DMS114 treated with DMSO at 0.1 percent for 48 hours (cell line): Measurements from ENCODE around the gene LRTM2.

Experiments used
- DNase-seq: peaks from one replicate; lab custom pipeline; 2025; ENCODE audit not compliant: unreplicated experiment; lab: John Stamatoyannopoulos, UW

LRTM2 gene

DNA sequence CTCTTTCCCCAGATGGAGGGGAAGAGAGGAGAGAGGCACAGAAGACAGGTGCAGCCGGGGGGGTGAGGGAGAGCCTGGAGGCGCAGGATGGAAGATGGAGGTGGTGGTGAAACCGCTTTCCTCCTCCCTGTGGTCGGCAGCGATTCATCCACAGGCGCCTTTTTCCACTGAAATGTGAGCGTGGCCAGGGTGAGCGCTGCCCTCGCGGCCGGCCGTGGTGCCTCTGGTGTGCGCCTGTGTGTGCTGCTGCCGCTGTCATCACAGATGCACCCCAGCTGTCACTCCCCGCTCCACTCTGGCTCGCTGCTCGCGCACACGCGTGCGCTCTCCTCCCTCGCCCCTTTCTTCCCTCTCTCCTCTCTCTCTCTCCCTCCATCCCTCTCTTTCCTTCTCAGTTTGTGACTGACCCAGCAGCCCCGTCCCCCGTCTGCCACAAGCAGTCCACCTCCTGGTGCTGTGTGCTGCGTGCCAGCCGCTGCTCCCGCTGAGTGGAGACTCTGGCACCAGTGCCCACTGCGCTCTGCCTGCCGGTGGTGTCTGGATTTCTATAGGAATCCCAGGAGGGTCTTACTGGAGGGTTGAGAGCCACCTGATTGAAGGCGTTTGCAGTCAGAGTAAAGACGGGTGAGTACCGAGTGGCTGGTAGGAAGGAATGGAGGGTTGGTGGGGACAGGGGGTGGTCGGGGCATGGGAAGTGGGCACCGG, at the start of gene LRTM2:
Gene LRTM2, plus strand, starts transcription at position 375 of the 705 bp plus-strand sequence. CDS start 7,584 bp downstream, outside the sequence.
- DNase-seq = no peak

DNA sequence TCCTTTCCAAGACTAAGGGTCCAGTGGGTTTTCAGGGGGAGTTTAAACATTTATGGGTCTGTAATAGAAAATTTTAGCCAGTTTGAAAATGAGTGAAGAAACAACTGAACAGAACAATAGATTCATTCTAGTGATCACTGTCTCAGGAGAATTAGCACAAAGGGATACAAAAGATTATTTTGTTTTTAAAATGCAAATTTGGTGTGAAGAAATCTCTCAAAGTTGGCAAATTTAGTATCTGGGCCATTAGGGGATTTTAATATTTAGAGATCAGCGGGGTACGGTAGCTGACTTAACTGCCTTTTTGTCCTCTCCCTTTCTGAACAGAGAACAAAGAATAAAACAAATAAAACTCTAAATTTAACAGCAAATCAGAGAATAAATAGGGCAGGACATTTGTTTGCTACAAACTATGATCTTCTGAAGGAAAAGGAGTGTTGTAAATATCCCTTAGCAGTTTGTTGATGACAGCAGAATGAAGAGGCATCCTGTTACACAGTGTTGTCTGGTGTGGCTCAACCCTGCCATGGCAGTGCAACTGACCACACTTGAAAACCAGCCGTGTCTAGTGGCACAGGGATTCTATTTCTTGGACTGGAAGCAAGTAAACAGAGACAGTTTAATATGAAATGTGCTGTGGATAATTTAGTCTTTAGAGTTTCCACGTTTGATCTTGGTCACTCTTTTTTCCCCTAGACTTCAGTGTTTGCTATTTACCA, 46.3 kb upstream of the LRTM2 start:
- no peak for DNase-seq

DNA sequence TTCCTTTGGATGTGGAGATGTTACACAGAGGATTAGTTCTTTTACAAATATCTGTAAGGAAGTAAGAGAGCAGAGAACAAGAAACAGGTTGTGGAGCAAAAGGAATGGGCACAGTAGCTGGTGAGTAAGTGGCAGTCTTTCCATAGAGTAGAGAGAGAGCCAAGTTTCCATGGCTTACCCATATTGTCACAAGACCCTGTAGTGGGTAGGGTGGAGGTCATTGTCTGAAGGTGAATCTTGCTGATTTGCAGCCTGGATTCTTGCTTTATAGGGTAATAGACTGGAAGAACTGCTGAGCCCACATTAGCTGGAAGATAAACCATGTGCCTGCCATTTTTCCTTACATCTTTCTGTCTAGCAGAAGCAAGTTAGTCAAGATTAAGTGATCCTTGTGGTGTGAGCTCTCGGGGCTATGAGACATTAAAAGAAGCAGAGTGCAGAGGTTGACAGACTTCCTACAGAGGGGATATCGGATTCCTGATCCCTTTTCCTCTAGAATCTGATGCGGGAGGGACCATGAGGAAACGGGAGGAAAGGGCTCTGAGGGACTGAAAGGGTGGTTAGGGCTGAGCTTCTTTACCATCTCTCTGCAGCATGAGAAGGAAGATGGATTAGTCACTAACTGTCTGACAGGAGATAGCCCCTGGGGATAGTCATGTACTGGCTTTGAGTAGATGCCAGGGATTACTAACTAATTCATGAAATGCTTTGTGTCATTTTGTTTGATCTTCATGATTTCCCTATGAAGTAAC, 44.0 kb upstream of the LRTM2 start:
- DNase-seq = no peak

GRCh38 chr12:1777798-1778197, 42.6 kb upstream of the LRTM2 start:
- no peak for DNase-seq

- no peak for DNase-seq
Observed at GRCh38 chr12:1778911-1779310, 41.5 kb upstream of the LRTM2 start.

DNA sequence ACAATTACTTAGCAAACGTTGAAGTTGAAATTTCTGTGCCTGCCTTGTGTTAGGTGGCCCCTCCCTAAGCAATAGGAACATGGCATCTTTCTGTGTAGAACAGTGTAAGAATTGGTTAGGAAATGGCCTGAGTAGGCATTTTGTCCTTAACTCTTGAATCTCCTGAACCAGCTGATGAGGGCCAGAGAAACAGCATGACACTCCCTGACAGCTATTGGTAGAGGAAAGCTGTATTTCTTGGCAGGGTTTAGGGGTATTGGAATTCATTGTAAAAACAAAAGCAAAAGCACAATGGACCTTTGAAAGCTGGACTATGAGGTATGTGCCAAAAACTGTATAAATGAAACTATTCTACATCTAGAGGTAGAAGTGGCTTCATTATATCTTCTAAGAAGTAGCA, 40.6 kb upstream of the LRTM2 start:
- DNase-seq = no peak

DNA sequence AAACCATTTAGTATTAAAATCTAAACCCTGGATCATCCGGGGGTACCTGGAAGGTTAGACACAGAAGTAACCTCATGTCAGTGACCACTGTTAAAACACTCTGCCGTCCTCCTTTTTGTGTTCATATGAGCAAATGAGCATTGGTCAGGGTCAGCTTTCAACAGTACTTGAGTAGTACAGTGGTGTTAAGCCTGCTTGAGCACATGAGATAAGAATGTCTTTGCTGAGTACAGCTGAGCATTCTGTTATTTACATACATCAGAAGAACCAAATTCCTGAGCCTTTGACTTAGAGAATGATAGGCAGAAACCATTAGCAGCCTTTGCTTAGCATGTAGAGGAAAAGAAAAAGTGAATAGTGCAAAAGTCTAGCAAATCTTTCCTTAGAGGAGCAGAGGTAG, 38.6 kb upstream of the LRTM2 start:
- no peak for DNase-seq

GRCh38 chr12:1782215-1782614, 38.1 kb upstream of the LRTM2 start:
- DNase-seq = no peak

GRCh38 chr12:1787714-1788113, 32.7 kb upstream of the LRTM2 start:
- DNase-seq = no peak

- DNase-seq = no peak
Observed at GRCh38 chr12:1790444-1790843, 29.9 kb upstream of the LRTM2 start.

DNA sequence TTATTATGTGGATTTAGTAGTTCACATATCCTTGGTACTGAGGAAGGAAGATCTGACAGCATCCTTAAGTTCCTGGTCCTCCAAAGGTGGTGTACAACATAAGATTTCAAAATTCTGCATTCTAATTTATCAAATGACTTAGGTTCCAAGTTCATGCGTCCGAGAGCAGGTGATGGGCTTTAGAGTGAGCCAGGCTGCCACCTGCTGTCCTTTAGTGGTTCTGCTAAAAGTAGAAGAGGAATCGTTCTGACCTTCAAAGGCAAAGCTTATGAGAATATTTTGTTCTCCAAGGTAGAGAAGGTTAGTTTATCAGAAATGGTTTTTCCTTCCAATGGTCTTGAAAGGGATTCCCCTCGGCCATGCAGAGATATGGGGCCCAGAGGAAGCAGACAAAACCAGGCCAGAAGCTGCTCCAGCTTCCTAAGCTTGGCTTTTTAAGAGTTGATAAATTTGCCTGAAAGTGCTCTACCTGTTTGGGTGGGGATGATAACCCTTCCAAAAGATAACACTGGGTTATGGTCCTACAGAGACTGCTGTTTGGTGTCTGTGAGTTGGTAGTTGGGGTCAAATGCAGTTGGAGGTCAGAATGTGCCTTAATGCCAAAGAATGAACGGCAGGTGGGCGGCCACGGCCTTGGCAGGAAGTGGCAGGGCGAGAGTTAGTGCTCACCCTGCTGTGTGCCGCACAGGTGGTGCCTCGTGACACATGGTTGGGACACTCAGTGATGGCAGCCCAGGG, 29.1 kb upstream of the LRTM2 start:
- peak; percentile 66 for DNase-seq

GRCh38 chr12:1792406-1792805, 28.0 kb upstream of the LRTM2 start:
- no peak for DNase-seq

DNA sequence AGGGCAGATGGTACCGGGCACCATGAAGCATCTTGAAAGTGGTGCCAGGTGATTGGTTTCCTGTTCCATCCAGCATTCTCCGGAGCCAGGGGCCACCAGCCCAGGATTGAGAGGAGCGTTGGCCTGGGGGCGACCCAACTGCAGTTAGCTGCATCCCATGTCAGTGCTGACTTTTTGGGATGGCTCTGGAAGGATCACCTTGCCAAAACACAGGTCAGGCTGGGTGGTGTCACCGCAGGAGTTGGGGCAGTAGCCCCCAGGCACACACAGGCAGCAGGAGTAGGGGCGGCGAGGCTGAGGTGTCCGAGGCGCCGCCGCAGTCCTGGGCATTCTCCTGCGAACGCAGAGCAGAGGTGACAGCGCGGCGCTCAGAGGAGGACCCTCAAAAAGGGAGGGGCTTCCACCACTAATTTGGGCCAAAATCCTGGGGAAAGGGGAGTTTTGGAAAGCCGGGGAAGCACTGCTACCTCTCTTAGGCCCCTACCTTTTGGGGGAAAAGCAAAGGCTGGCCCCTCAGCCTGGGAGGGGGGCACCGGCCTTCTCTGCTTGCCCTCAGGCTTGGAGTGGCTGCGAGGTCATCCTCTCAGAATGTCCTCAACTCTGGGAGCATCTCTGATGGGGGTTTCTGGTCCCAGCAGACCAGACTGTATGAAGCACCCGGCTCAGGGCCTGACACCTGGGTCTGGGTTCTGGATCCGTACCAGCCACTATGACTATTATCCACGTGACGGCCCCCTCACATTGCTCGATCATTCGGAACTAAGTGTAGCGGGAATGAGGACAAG, 26.7 kb upstream of the LRTM2 start:
- no peak for DNase-seq

DNA sequence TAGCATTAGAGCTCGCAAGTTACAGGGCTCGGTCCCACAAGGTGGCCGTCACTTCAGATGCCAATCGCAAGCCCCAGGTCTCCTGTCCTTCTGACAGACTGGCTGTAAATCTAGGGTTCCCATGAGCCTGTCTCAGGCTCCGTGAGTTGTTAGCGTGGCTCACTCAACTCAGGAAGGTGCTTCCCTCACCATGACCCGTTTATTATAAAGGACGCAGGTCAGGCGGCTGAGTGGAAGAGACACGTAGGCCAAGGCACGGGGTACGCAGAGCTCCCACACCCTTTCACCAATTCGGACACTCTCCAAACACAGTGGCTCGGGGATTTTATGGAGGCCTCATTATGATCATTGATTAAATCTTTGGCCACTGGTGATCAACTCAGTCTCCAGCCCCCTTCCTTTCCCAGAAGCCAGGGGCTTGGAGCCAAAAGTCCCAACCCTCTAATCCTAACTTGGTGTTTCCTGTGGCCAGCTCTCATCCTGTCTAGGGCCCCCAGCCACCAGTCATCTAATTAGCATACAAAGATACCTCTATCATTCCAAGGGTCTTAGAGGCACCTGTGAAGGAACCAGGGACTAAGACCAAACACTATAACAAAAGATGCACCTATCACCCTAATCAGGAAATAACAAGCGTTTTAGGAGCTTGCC, 25.8 kb upstream of the LRTM2 start:
- DNase-seq = no peak

GRCh38 chr12:1795221-1795784, 25.1 kb upstream of the LRTM2 start:
- no peak for DNase-seq

DNA sequence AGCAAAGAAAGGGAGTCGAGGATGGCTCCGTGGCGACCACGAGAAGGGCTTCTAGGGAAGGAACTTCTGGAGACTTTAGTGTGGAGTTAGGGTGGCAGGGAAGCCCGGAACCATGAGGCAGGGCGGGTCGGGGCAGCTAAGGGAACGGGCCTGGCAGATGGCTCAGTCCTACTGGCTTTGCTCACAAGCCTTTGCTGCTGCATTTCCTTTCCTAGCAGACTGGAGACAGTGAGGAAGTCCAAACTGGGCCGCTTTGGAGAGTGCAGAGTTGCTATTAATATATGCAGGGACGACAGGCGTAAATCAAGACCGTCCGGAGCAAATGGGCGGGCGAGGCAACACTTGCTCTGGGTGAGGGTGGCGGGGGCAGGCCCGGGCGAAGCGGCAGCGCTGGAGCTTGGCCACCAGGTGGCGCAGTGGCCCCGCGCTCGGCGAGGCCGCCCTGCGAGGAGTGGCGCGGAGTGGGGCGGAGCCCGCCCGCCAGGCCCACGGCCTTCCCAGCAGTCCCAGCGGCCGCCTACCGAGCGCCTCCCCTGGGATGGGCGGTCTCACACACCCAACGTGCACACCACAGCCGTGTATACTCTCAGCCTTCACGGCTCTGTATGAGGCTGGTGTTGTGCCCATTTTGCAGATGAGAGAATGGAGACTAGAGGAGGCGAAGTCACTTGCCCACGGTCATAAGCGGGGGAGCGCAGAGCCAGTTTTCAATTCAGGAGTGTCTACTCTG, 24.4 kb upstream of the LRTM2 start:
- peak; percentile 73 for DNase-seq

DNA sequence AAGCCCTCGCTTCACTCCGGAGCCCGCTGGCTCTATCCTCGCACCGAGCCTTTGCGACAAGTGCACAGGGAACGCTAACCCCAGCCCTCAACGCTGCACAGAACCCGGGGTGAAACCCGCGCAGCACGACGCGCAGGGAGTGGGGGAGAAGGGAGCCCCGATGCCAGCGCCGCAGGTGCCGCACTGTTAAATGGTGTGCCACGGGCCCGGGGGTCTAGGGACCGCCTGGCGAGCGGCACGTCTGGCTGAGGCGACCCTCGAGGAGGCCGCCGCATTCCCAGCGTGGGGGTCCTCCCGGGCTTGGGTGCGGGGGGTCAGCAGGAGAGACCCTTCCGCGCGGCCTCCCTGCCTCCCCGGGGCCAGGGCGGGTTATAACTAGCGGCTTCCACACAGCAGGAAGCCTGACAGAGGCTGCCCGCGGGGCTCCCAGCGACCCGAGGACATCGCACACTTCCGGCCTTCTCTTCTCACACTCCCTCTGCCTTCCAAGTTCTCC, 23.8 kb upstream of the LRTM2 start:
- no peak for DNase-seq

- DNase-seq = no peak
Observed at GRCh38 chr12:1797011-1797901, 23.1 kb upstream of the LRTM2 start.
